ENCODE data around the gene STIP1. TPM values are rescaled to one million over a fixed set of nuclear protein-coding genes. Genes with fewer than 3 reads are reported as not detected.

The STIP1 gene
- total RNA-seq, 2 donors from 2014 or later: 104 to 139 TPM

DNA sequence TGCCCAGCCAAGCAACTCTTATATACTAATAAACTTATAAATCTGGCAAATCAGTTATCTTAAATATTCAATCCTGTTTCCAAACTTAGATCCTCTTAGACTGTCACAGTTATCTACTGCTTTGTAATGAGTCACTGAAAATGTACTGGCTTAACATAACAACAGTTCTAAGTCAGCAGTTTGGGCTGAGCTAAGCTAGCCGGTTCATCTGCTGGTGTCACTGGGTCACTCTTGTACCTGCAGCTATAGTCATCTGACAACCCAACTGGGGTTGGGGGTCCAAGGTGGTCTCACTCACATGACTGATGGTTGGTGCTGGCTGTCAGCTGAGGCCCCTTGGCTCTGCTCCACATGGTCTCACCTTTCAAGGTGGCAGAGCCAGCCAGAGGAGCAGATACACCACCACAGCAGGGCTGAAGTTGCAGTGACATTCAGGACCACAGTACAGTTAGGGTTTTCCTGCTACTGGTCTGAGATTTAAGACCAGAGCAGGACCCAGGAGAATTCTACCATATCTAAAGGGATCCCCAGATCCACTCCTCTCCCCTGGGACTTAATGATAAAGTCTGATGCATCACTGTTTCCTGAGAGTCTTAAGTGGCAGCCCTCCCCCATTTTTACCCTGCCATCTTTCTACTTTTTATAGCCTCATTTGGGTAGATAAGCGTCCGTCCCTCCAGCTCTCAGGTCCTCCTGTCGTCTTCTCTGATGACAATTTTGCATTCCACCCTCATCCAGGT, 12.2 kb upstream of the STIP1 start:
- no peaks in the 10 kb centered on the region for H3K27me3 ChIP-seq (replicated peaks; ENCODE audit: insufficient read depth)

DNA sequence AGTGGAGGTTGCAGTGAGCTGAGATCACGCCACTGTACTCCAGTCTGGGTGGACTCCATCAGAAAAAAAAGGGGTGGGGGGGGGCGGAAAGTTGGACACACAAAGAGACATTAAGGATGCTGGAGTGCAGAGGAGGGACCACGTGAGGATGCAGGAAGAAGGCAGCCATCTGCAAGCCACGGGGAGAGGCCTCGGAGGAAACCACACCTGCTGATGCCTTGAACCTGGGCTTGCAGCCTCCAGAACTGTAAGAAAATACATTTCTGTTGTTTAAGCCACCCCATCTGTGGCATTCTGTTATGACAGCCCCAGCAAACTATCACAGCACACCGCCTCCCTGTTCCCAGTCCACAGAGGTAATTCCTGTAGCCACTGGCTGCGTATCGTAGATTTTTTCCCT, 9.2 kb upstream of the STIP1 start:
- H3K4me3 ChIP-seq: no peak overlapping the region
- no peak for DNase-seq (ENCODE audit: low spot score)
- H3K27me3 ChIP-seq (replicated peaks; ENCODE audit: insufficient read depth): no peaks in the 10 kb centered on the region
- intact Hi-C loops (cut with DNase I): no loop called here
- TF ChIP-seq, protein P1, sequence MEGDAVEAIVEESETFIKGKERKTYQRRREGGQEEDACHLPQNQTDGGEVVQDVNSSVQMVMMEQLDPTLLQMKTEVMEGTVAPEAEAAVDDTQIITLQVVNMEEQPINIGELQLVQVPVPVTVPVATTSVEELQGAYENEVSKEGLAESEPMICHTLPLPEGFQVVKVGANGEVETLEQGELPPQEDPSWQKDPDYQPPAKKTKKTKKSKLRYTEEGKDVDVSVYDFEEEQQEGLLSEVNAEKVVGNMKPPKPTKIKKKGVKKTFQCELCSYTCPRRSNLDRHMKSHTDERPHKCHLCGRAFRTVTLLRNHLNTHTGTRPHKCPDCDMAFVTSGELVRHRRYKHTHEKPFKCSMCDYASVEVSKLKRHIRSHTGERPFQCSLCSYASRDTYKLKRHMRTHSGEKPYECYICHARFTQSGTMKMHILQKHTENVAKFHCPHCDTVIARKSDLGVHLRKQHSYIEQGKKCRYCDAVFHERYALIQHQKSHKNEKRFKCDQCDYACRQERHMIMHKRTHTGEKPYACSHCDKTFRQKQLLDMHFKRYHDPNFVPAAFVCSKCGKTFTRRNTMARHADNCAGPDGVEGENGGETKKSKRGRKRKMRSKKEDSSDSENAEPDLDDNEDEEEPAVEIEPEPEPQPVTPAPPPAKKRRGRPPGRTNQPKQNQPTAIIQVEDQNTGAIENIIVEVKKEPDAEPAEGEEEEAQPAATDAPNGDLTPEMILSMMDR (IDR thresholded peaks at IDR 0.05): no peak
- TF ChIP-seq POLR2A (IDR thresholded peaks at IDR 0.05) (no peak), POLR2AphosphoS5 (IDR thresholded peaks at IDR 0.05) (no peak)
- H3K9me3 ChIP-seq: no peaks in the 10 kb centered on the region
- H3K4me1 ChIP-seq (replicated peaks): no peaks in the 10 kb centered on the region
- H3K36me3 ChIP-seq: no peaks in the 10 kb centered on the region
- no peak overlapping the region for H3K27ac ChIP-seq
- WGBS: 82% methylated on average over 8 of the region's 8 CpGs

More for the DNA sequence above, 12.2 kb upstream of the STIP1 start:
- no peak for DNase-seq (ENCODE audit: low spot score)
- no peaks in the 10 kb centered on the region for H3K9me3 ChIP-seq
- intact Hi-C loops (cut with DNase I): no loop called here
- H3K27ac ChIP-seq: no peak overlapping the region
- no peak for TF ChIP-seq POLR2AphosphoS5 (IDR thresholded peaks at IDR 0.05)
- WGBS: 82% methylated on average over 4 of the region's 4 CpGs
- H3K36me3 ChIP-seq: no peaks in the 10 kb centered on the region
- no peak overlapping the region for H3K4me3 ChIP-seq
- H3K4me1 ChIP-seq (replicated peaks): no peaks in the 10 kb centered on the region

DNA sequence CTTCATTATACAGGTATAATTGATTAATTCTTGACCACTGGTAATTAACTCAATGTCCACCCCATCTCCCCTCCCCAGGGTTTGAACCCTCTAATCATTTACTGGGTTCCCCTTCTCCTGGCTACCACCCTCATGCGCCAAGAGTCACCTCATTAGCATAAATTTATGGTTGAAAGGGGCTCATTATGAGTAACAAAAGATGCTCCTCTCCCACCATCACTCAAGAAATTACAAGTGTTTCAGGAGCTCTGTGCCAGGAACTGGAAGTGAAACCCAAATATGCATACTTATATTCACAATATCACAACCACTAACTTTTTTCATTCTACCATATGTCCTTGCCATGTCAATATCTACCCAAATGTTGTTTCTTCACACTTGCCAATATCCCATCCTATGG, 7.8 kb upstream of the STIP1 start:
- Histone ChIP-seq H3K4me1 (replicated peaks) (no peaks in the 10 kb centered on the region), H3K36me3 (no peaks in the 10 kb centered on the region), H3K27ac (no peak overlapping the region), H3K9me3 (no peaks in the 10 kb centered on the region), H3K4me3 (no peak overlapping the region), H3K27me3 (replicated peaks; ENCODE audit: insufficient read depth) (no peaks in the 10 kb centered on the region)
- TF ChIP-seq POLR2AphosphoS5 (IDR thresholded peaks at IDR 0.05): no peak
- TF ChIP-seq, protein P1 (IDR thresholded peaks at IDR 0.05): no peak
- TF ChIP-seq POLR2A (IDR thresholded peaks at IDR 0.05): no peak
- intact Hi-C loops (cut with DNase I): no loop called here
- DNase-seq (ENCODE audit: low spot score): no peak
- WGBS: 97% methylated on average over 1 of the region's 1 CpG

DNA sequence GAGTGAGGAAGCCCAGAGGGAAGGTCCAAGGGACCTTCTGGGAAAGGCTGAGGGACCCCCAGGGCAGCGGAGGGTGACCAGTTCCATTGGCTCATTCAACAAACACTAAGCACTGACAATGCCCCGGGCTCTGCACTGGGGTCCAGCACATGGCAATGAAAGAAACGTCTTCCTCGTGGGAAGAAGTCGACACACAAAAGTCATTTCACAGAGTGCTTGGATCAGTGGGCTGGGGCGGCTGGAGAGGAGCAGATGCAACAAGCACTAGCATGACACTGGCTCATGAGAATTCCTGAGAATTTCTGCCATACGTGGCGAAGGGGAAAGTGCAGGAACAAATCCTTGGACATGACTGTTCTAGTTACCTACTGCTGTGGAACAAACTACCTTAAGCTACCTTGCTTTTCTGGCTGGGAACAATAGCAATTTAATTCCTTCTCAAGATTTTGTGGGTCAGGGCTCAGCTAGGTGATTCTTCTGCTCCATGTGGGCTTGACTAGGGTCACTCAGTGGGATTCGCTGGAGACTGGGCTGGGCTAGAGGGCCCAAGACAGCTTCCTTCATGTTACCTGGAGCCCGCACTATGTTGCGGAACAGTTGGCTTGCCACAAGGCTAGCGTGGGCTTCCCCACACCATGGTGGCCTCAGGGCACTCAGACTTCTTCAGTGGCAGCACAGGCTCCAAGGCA, 6.9 kb upstream of the STIP1 start:
- no peak for DNase-seq (ENCODE audit: low spot score)
- no peaks in the 10 kb centered on the region for H3K4me1 ChIP-seq (replicated peaks)
- no peak overlapping the region for H3K4me3 ChIP-seq
- no peaks in the 10 kb centered on the region for H3K27me3 ChIP-seq (replicated peaks; ENCODE audit: insufficient read depth)
- no peak overlapping the region for H3K27ac ChIP-seq
- H3K9me3 ChIP-seq: no peaks in the 10 kb centered on the region
- 93% methylated on average over 12 of the region's 12 CpGs for WGBS
- no peaks in the 10 kb centered on the region for H3K36me3 ChIP-seq
- intact Hi-C loops (cut with DNase I): no loop called here
- TF ChIP-seq POLR2A (IDR thresholded peaks at IDR 0.05): no peak
- TF ChIP-seq, protein P1 (IDR thresholded peaks at IDR 0.05): no peak
- TF ChIP-seq POLR2AphosphoS5 (IDR thresholded peaks at IDR 0.05): no peak

DNA sequence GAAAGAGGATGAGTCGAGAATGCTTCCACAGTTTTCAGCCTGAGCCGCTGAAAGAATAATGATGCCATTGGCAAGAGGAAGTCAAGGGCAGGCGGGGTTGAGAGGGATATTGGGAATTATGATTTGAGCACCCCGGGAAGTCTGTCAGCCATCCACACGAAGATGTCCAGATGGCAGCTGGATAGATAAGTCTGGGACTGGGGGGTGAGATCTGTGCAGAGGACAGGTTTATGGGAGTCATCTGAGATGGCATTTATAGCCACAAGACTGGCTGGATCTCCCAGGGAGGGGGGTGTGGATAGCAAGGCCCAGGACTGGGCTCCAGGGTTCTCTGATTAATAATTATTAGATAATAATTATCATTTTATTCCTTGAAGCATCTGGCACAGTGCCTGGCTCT, 5.1 kb upstream of the STIP1 start:
- Histone ChIP-seq H3K36me3 (no peaks in the 10 kb centered on the region), H3K4me1 (replicated peaks) (no peaks in the 10 kb centered on the region), H3K27ac (peak overlapping the region; percentile 59 to 63), H3K4me3 (no peak overlapping the region), H3K27me3 (replicated peaks; ENCODE audit: insufficient read depth) (no peaks in the 10 kb centered on the region), H3K9me3 (no peaks in the 10 kb centered on the region)
- TF ChIP-seq POLR2A (IDR thresholded peaks at IDR 0.05): no peak
- no peak for TF ChIP-seq POLR2AphosphoS5 (IDR thresholded peaks at IDR 0.05)
- intact Hi-C loops (cut with DNase I): no loop called here
- DNase-seq (ENCODE audit: low spot score): no peak
- WGBS: 53% methylated on average over 5 of the region's 5 CpGs
